HepG2 (cell line): ENCODE data around the gene SLC35D2. TPM values are rescaled to one million over a fixed set of nuclear protein-coding genes. Genes with fewer than 3 reads are reported as not detected.

Experiments used
- CBX1 ChIP-seq: IDR thresholded peaks from one replicate; pipeline ENCODE4 v1.6.1; 2016; ENCODE audit warnings: antibody characterized with exemption, low read depth
- EEA1 ChIP-seq: sonication (generic); formaldehyde crosslinking; IDR thresholded peaks from 2 replicates; pipeline ENCODE4 v1.5.1; 2020; ENCODE audit warnings: mild to moderate bottlenecking, missing genetic modification reagents, borderline replicate concordance
- FLYWCH1 ChIP-seq: sonication (generic); formaldehyde crosslinking; IDR thresholded peaks from 2 replicates; pipeline ENCODE4 v1.8.1; 2023; ENCODE audit warnings: mild to moderate bottlenecking, missing genetic modification reagents
- HCFC1 ChIP-seq: fragments of 150-350 bp; IDR thresholded peaks from 2 replicates; pipeline ENCODE4 v1.6.1; 2014; ENCODE audit warnings: low read depth, low read length
- MBD4 ChIP-seq: IDR thresholded peaks from 2 replicates; pipeline ENCODE4 v1.6.1; 2012; ENCODE audit warnings: low read length, inconsistent platforms, borderline replicate concordance
- PTBP1 ChIP-seq: fragments of 200-400 bp; formaldehyde crosslinking; IDR thresholded peaks from 2 replicates; pipeline ENCODE4 v1.6.1; 2018; ENCODE audit warnings: low read length, low read depth; ENCODE audit not compliant: poor library complexity, severe bottlenecking
- RBFOX2 ChIP-seq: fragments of 200-400 bp; formaldehyde crosslinking; IDR thresholded peaks from 2 replicates; pipeline ENCODE4 v1.6.1; 2017; ENCODE audit warnings: low read depth, mild to moderate bottlenecking, low read length
- RFXAP ChIP-seq: sonication (generic); formaldehyde crosslinking; IDR thresholded peaks from 2 replicates; pipeline ENCODE4 v1.4.0; 2020; ENCODE audit warnings: missing genetic modification reagents, borderline replicate concordance
- TCF7 ChIP-seq: sonication (generic); IDR thresholded peaks from 2 replicates; pipeline ENCODE4 v1.6.1; 2016; ENCODE audit warnings: antibody characterized with exemption, low read depth
- ZBTB42 ChIP-seq: sonication (generic); formaldehyde crosslinking; IDR thresholded peaks from 2 replicates; pipeline ENCODE4 v1.5.0; 2020; ENCODE audit warnings: mild to moderate bottlenecking, missing genetic modification reagents
- ZBTB7B ChIP-seq: sonication (generic); formaldehyde crosslinking; IDR thresholded peaks from 2 replicates; pipeline ENCODE4 v1.4.0; 2020; ENCODE audit warnings: missing genetic modification reagents
- ZNF274 ChIP-seq: sonication (generic); formaldehyde crosslinking; IDR thresholded peaks from 2 replicates; pipeline ENCODE4 v1.5.1; 2020; ENCODE audit warnings: mild to moderate bottlenecking, missing genetic modification reagents
- ZNF7 ChIP-seq: IDR thresholded peaks from 2 replicates; pipeline ENCODE4 v1.6.1; 2016; ENCODE audit warnings: missing biosample characterization, missing genetic modification reagents
- polyA plus RNA-seq, 8 experiments: library from polyadenylated mRNA; depleted of rRNA in 3 of 8; stranded (reverse) in 7 of 8; unstranded in 1 of 8; fragments of >200 nt; fragmentation: Illumina TruSeq in 4 of 8; extraction: Trizol in 4 of 8; gene quantifications; 2 replicates each; pipeline versions ENCODE4 v1.2.1 to v1.2.3, GENCODE V29; 2011 to 2016; ENCODE audit warnings: low read depth in 4 of 8, missing spikeins in 1 of 8, mixed read lengths in 1 of 8; ENCODE audit not compliant: insufficient read depth in 1 of 8
- total RNA-seq, 5 experiments: library from RNA; depleted of rRNA; stranded (reverse); fragments of >200 nt; fragmentation: Illumina TruSeq; extraction: Trizol; gene quantifications; 2 replicates each; pipeline ENCODE4 v1.2.3, GENCODE V29; 2016; ENCODE audit warnings: low read depth in 1 of 5
- TF ChIP-seq, protein P1 (sequence below): sonication (generic); formaldehyde crosslinking; IDR thresholded peaks from 2 replicates; pipeline ENCODE4 v1.4.0; 2020; ENCODE audit warnings: missing genetic modification reagents
- TF ChIP-seq, protein P2 (sequence below): sonication (generic); formaldehyde crosslinking; IDR thresholded peaks from 2 replicates; pipeline ENCODE4 v1.4.0; 2020; ENCODE audit warnings: mild to moderate bottlenecking, missing genetic modification reagents, borderline replicate concordance
- TF ChIP-seq, protein P3 (sequence below): sonication (generic); formaldehyde crosslinking; IDR thresholded peaks from 2 replicates; pipeline ENCODE4 v1.4.0; 2020; ENCODE audit warnings: low read depth, missing genetic modification reagents
- TF ChIP-seq, protein P4 (sequence below): sonication (generic); formaldehyde crosslinking; IDR thresholded peaks from 2 replicates; pipeline ENCODE4 v1.4.0; 2020; ENCODE audit warnings: missing genetic modification reagents
- TF ChIP-seq, protein P5 (sequence below): sonication (generic); formaldehyde crosslinking; IDR thresholded peaks from 2 replicates; pipeline ENCODE4 v1.4.0; 2020; ENCODE audit warnings: mild to moderate bottlenecking, missing genetic modification reagents

Gene SLC35D2
- total and polyA plus RNA-seq, 2 of the 13 experiments (the other 11 are each of a cell fraction or from before 2014, with no cell fraction given): 96.2 to 103 TPM

DNA sequence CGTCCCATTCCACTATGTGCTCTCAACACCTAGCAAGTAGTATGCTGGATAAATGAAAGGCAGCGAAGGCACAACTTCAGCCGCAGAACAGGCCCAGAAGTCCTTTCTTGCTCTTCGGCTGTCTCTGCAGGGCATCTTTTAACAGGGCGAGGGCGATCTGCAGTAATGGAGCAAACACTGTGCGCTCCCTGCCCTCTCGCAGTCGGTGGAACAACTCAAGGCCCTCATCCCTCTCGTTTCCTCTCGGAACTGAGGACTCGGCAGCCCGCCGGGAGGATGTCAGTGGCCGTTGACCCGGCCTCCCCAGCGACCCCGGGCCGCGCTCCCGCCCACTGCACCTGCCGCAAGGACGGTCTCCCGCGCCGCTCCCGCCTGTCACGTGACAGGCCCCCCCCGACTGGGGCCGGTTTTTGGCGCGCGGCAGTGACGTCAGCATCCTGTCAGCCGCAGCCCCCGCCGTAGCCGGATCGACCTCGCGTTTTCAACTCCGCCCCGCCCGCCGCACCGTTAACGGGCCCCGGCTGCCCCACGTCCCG lies 33.6 kb upstream of the SLC35D2 start (continued):
- TF ChIP-seq, protein P1, sequence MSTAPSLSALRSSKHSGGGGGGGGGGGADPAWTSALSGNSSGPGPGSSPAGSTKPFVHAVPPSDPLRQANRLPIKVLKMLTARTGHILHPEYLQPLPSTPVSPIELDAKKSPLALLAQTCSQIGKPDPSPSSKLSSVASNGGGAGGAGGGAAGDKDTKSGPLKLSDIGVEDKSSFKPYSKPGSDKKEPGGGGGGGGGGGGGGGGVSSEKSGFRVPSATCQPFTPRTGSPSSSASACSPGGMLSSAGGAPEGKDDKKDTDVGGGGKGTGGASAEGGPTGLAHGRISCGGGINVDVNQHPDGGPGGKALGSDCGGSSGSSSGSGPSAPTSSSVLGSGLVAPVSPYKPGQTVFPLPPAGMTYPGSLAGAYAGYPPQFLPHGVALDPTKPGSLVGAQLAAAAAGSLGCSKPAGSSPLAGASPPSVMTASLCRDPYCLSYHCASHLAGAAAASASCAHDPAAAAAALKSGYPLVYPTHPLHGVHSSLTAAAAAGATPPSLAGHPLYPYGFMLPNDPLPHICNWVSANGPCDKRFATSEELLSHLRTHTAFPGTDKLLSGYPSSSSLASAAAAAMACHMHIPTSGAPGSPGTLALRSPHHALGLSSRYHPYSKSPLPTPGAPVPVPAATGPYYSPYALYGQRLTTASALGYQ: no peak
- TF ChIP-seq FLYWCH1 (no peak), PTBP1 (no peak), HCFC1 (peak; percentile 63; the same call in 1 of the 2 replicates), CBX1 (peak; percentile 56), EEA1 (CRISPR knock-in tag) (no peak; the same call in 1 of the 2 replicates), RFXAP (CRISPR knock-in tag) (no peak; the same call in 1 of the 2 replicates), TCF7 (no peak), RBFOX2 (peak; percentile 75), ZNF274 (CRISPR knock-in tag) (peak; percentile 62; the same call in 1 of the 2 replicates), ZNF7 (CRISPR knock-in tag) (no peak), ZBTB42 (no peak), MBD4 (no peak), ZBTB7B (CRISPR knock-in tag) (peak; percentile 65)
- TF ChIP-seq, protein P2, sequence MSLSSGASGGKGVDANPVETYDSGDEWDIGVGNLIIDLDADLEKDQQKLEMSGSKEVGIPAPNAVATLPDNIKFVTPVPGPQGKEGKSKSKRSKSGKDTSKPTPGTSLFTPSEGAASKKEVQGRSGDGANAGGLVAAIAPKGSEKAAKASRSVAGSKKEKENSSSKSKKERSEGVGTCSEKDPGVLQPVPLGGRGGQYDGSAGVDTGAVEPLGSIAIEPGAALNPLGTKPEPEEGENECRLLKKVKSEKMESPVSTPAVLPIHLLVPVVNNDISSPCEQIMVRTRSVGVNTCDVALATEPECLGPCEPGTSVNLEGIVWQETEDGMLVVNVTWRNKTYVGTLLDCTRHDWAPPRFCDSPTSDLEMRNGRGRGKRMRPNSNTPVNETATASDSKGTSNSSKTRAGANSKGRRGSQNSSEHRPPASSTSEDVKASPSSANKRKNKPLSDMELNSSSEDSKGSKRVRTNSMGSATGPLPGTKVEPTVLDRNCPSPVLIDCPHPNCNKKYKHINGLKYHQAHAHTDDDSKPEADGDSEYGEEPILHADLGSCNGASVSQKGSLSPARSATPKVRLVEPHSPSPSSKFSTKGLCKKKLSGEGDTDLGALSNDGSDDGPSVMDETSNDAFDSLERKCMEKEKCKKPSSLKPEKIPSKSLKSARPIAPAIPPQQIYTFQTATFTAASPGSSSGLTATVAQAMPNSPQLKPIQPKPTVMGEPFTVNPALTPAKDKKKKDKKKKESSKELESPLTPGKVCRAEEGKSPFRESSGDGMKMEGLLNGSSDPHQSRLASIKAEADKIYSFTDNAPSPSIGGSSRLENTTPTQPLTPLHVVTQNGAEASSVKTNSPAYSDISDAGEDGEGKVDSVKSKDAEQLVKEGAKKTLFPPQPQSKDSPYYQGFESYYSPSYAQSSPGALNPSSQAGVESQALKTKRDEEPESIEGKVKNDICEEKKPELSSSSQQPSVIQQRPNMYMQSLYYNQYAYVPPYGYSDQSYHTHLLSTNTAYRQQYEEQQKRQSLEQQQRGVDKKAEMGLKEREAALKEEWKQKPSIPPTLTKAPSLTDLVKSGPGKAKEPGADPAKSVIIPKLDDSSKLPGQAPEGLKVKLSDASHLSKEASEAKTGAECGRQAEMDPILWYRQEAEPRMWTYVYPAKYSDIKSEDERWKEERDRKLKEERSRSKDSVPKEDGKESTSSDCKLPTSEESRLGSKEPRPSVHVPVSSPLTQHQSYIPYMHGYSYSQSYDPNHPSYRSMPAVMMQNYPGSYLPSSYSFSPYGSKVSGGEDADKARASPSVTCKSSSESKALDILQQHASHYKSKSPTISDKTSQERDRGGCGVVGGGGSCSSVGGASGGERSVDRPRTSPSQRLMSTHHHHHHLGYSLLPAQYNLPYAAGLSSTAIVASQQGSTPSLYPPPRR (CRISPR knock-in tag): peak; percentile 88
- TF ChIP-seq, protein P3, sequence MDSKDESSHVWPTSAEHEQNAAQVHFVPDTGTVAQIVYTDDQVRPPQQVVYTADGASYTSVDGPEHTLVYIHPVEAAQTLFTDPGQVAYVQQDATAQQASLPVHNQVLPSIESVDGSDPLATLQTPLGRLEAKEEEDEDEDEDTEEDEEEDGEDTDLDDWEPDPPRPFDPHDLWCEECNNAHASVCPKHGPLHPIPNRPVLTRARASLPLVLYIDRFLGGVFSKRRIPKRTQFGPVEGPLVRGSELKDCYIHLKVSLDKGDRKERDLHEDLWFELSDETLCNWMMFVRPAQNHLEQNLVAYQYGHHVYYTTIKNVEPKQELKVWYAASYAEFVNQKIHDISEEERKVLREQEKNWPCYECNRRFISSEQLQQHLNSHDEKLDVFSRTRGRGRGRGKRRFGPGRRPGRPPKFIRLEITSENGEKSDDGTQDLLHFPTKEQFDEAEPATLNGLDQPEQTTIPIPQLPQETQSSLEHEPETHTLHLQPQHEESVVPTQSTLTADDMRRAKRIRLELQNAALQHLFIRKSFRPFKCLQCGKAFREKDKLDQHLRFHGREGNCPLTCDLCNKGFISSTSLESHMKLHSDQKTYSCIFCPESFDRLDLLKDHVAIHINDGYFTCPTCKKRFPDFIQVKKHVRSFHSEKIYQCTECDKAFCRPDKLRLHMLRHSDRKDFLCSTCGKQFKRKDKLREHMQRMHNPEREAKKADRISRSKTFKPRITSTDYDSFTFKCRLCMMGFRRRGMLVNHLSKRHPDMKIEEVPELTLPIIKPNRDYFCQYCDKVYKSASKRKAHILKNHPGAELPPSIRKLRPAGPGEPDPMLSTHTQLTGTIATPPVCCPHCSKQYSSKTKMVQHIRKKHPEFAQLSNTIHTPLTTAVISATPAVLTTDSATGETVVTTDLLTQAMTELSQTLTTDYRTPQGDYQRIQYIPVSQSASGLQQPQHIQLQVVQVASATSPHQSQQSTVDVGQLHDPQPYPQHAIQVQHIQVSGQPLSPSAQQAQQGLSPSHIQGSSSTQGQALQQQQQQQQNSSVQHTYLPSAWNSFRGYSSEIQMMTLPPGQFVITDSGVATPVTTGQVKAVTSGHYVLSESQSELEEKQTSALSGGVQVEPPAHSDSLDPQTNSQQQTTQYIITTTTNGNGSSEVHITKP (CRISPR knock-in tag): no peak
- TF ChIP-seq, protein P4, sequence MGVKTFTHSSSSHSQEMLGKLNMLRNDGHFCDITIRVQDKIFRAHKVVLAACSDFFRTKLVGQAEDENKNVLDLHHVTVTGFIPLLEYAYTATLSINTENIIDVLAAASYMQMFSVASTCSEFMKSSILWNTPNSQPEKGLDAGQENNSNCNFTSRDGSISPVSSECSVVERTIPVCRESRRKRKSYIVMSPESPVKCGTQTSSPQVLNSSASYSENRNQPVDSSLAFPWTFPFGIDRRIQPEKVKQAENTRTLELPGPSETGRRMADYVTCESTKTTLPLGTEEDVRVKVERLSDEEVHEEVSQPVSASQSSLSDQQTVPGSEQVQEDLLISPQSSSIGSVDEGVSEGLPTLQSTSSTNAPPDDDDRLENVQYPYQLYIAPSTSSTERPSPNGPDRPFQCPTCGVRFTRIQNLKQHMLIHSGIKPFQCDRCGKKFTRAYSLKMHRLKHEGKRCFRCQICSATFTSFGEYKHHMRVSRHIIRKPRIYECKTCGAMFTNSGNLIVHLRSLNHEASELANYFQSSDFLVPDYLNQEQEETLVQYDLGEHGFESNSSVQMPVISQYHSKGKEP (CRISPR knock-in tag): no peak
- TF ChIP-seq, protein P5, sequence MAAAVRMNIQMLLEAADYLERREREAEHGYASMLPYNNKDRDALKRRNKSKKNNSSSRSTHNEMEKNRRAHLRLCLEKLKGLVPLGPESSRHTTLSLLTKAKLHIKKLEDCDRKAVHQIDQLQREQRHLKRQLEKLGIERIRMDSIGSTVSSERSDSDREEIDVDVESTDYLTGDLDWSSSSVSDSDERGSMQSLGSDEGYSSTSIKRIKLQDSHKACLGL (CRISPR knock-in tag): peak; percentile 71; the same call in 1 of the 2 replicates
